Liver (tissue), 9 donors: ENCODE measurements around the gene SDHB. TPM values are rescaled to one million over a fixed set of nuclear protein-coding genes. Genes with fewer than 3 reads are reported as not detected.

Experiments used
- DNase-seq: peaks from one replicate; pipeline ENCODE4 v3.0.0-alpha.2; 2017; ENCODE audit warnings: low spot score
- H3K27ac ChIP-seq, 2 donors: one replicate each; pipeline ENCODE4 v1.7.0; 2013; ENCODE audit warnings: inconsistent platforms in 2 of 2, low read length in 2 of 2, control low read depth in 1 of 2, low read depth in 1 of 2, mild to moderate bottlenecking in 1 of 2
- H3K27me3 ChIP-seq, 4 donors: one replicate each; pipeline versions ENCODE4 v1.6.1 to v1.7.0; 2013; ENCODE audit warnings: low read length in 3 of 4, inconsistent platforms in 1 of 4, mild to moderate bottlenecking in 1 of 4, moderate library complexity in 1 of 4; ENCODE audit not compliant: control insufficient read depth in 4 of 4, insufficient read depth in 4 of 4
- H3K36me3 ChIP-seq, 4 donors: one replicate each; pipeline versions ENCODE4 v1.6.1 to v1.7.0; 2013; ENCODE audit warnings: low read length in 3 of 4, mild to moderate bottlenecking in 3 of 4, low read depth in 1 of 4, moderate library complexity in 1 of 4; ENCODE audit not compliant: control insufficient read depth in 4 of 4, insufficient read depth in 3 of 4
- H3K4me1 ChIP-seq, 4 donors: one replicate each; pipeline versions ENCODE4 v1.6.1 to v1.7.0; 2013; ENCODE audit warnings: low read length in 3 of 4, mild to moderate bottlenecking in 3 of 4, moderate library complexity in 1 of 4; ENCODE audit not compliant: control insufficient read depth in 4 of 4, insufficient read depth in 4 of 4
- H3K4me3 ChIP-seq, 3 donors: one replicate each; pipeline versions ENCODE4 v1.6.1 to v1.7.0; 2013; ENCODE audit warnings: low read length in 3 of 3, control low read depth in 1 of 3, low read depth in 1 of 3, mild to moderate bottlenecking in 1 of 3
- H3K9ac ChIP-seq, 2 donors: one replicate each; pipeline ENCODE4 v1.7.0; 2013; ENCODE audit warnings: low read length in 2 of 2, mild to moderate bottlenecking in 2 of 2, moderate library complexity in 2 of 2, control low read depth in 1 of 2, low read depth in 1 of 2
- H3K9me3 ChIP-seq, 4 donors: one replicate each; pipeline versions ENCODE4 v1.6.1 to v1.7.0; 2013; ENCODE audit warnings: low read length in 3 of 4; ENCODE audit not compliant: control insufficient read depth in 4 of 4
- ATF3 ChIP-seq: IDR thresholded peaks from 2 replicates; pipeline ENCODE4 v1.6.1; 2016; ENCODE audit warnings: antibody characterized with exemption
- CTCF ChIP-seq: fragments of 150-350 bp; IDR thresholded peaks from 2 replicates; pipeline ENCODE4 v1.5.1; 2017; ENCODE audit warnings: improper control_type of control experiment, low read depth, low read length; ENCODE audit not compliant: missing input control
- EGR1 ChIP-seq, 2 donors: IDR thresholded peaks; 2 replicates each; pipeline ENCODE4 v1.6.1; 2016 to 2018; ENCODE audit warnings: antibody characterized with exemption in 2 of 2, low read depth in 2 of 2
- FOXA1 ChIP-seq: IDR thresholded peaks from 2 replicates; pipeline ENCODE4 v1.6.1; 2016; ENCODE audit warnings: antibody characterized with exemption
- FOXA2 ChIP-seq: IDR thresholded peaks from 2 replicates; pipeline ENCODE4 v1.6.1; 2016; ENCODE audit warnings: antibody characterized with exemption
- GABPA ChIP-seq, 2 donors: IDR thresholded peaks in 1 of 2; conservative IDR thresholded peaks in 1 of 2; 2 replicates each; pipeline ENCODE4 v1.6.1; 2016; ENCODE audit warnings: antibody characterized with exemption in 2 of 2, mild to moderate bottlenecking in 1 of 2, moderate library complexity in 1 of 2
- HNF4A ChIP-seq, 2 donors: conservative IDR thresholded peaks; 2 replicates each; pipeline ENCODE4 v1.6.1; 2016; ENCODE audit warnings: antibody characterized with exemption in 2 of 2, mild to moderate bottlenecking in 2 of 2
- HNF4G ChIP-seq: IDR thresholded peaks from 2 replicates; pipeline ENCODE4 v1.6.1; 2016; ENCODE audit warnings: antibody characterized with exemption
- JUND ChIP-seq, 2 donors: IDR thresholded peaks; 2 replicates each; pipeline ENCODE4 v1.6.1; 2016; ENCODE audit warnings: antibody characterized with exemption in 2 of 2
- MAX ChIP-seq: IDR thresholded peaks from 2 replicates; pipeline ENCODE4 v1.6.1; 2016; ENCODE audit warnings: antibody characterized with exemption
- NR2F2 ChIP-seq: IDR thresholded peaks from 2 replicates; pipeline ENCODE4 v1.6.1; 2016; ENCODE audit warnings: antibody characterized with exemption
- REST ChIP-seq: IDR thresholded peaks from 2 replicates; pipeline ENCODE4 v1.6.1; 2016; ENCODE audit warnings: antibody characterized with exemption, mild to moderate bottlenecking
- RXRA ChIP-seq, 2 donors: IDR thresholded peaks; 2 replicates each; pipeline ENCODE4 v1.6.1; 2017 to 2018; ENCODE audit warnings: antibody characterized with exemption in 2 of 2, mild to moderate bottlenecking in 1 of 2
- SP1 ChIP-seq: IDR thresholded peaks from 2 replicates; pipeline ENCODE4 v1.6.1; 2018; ENCODE audit warnings: antibody characterized with exemption, mild to moderate bottlenecking
- YY1 ChIP-seq: IDR thresholded peaks from 2 replicates; pipeline ENCODE4 v1.6.1; 2016; ENCODE audit warnings: antibody characterized with exemption, mild to moderate bottlenecking
- WGBS: extraction: QIAGEN DNeasy Blood & Tissue Kit; methylation state at CpG from one replicate; pipeline ENCODE4 v1.1.7; 2013; 5-methylcytosine and 5-hydroxymethylcytosine counted together
- polyA plus RNA-seq, 2 donors: library from polyadenylated mRNA; stranded (reverse) in 1 of 2; unstranded in 1 of 2; fragments of 200-250 nt in 1 of 2; fragments of >200 nt in 1 of 2; fragmentation: Nextera tagmentation in 1 of 2; extraction: Ambion mirVana in 1 of 2; gene quantifications; one replicate each; pipeline versions ENCODE4 v1.2.1 to v1.2.3, GENCODE V29; 2013 to 2015
- total RNA-seq, 2 donors: library from RNA; depleted of rRNA; stranded (reverse); fragments of >200 nt; gene quantifications; one replicate each; pipeline ENCODE4 v1.2.3, GENCODE V29; 2014
- donor health status: healthy.
- donor health status: healthy.
- donor health status: healthy.
- donor health status: healthy.
- donor health status: healthy.

The SDHB gene
- total and polyA plus RNA-seq, 4 donors, result 73.9 to 279 (median 172) TPM

- WGBS, result 25% methylated on average over 44 of the region's 44 CpGs
- peaks cover 0 to 2% (median 0%) of the 10 kb centered on the region in 4 donors for H3K27me3 ChIP-seq
- peak overlapping the region in 1 of 3 donors; percentile 2 for H3K4me3 ChIP-seq
- peaks cover 0 to 4% (median 0%) of the 10 kb centered on the region in 4 donors for H3K4me1 ChIP-seq
- H3K36me3 ChIP-seq, result no peaks in the 10 kb centered on the region
- DNase-seq, result no peak
- no peak overlapping the region for H3K9ac ChIP-seq
- no peaks in the 10 kb centered on the region for H3K9me3 ChIP-seq
- H3K27ac ChIP-seq, result no peak overlapping the region
- TF ChIP-seq REST, result no peak
- no peak for TF ChIP-seq CTCF
- no peak for TF ChIP-seq YY1
- TF ChIP-seq FOXA1, result no peak
- TF ChIP-seq MAX, result no peak
- no peak for TF ChIP-seq ATF3
- TF ChIP-seq HNF4G, result no peak
- TF ChIP-seq NR2F2, result no peak
- TF ChIP-seq EGR1 (IDR thresholded peaks at IDR 0.05; ENCODE audit: low read depth in 2 of 2), result no peak
- TF ChIP-seq HNF4A (conservative IDR thresholded peaks at IDR 0.05), result no peak
- no peak for TF ChIP-seq GABPA (IDR thresholded peaks at IDR 0.05 in 1 of 2, conservative IDR thresholded peaks at IDR 0.05 in 1 of 2)
- no peak for TF ChIP-seq RXRA (IDR thresholded peaks at IDR 0.05)
- no peak for TF ChIP-seq FOXA2
- no peak for TF ChIP-seq SP1
- TF ChIP-seq JUND (IDR thresholded peaks at IDR 0.05), result no peak
Observed at GRCh38 chr1:16979475-16980327, 74.1 kb downstream of the SDHB start.
